Ishikawa (cell line): ENCODE measurements around the gene KLF16.

Source experiments
- CEBPB ChIP-seq: IDR thresholded peaks from 2 replicates; pipeline ENCODE4 v1.6.1; 2012
- CREB1 ChIP-seq: IDR thresholded peaks from 2 replicates; pipeline ENCODE4 v1.6.1; 2012; ENCODE audit warnings: low read depth
- EGR1 ChIP-seq: IDR thresholded peaks from 2 replicates; pipeline ENCODE4 v1.6.1; 2012
- EP300 ChIP-seq: IDR thresholded peaks from 2 replicates; pipeline ENCODE4 v1.6.1; 2012; ENCODE audit warnings: borderline replicate concordance
- FOXM1 ChIP-seq: IDR thresholded peaks from 2 replicates; pipeline ENCODE4 v1.6.1; 2012; ENCODE audit warnings: low read depth, borderline replicate concordance
- NFIC ChIP-seq: IDR thresholded peaks from 2 replicates; pipeline ENCODE4 v1.6.1; 2012
- RAD21 ChIP-seq: IDR thresholded peaks from 2 replicates; pipeline ENCODE4 v1.6.1; 2012; ENCODE audit warnings: low read depth
- TAF1 ChIP-seq: IDR thresholded peaks from 2 replicates; pipeline ENCODE4 v1.6.1; 2012; ENCODE audit warnings: low read depth, mild to moderate bottlenecking
- TCF12 ChIP-seq: IDR thresholded peaks from 2 replicates; pipeline ENCODE4 v1.6.1; 2012; ENCODE audit warnings: low read depth
- TEAD4 ChIP-seq: IDR thresholded peaks from 2 replicates; pipeline ENCODE4 v1.6.1; 2012
- YY1 ChIP-seq: IDR thresholded peaks from 2 replicates; pipeline ENCODE4 v1.6.1; 2012; ENCODE audit warnings: low read depth
- ZBTB7A ChIP-seq: IDR thresholded peaks from 2 replicates; pipeline ENCODE4 v1.6.1; 2012; ENCODE audit warnings: low read depth
- TF ChIP-seq, protein P1 (sequence below): IDR thresholded peaks from 2 replicates; pipeline ENCODE4 v1.6.1; 2012
- TF ChIP-seq, protein P2 (sequence below): IDR thresholded peaks from 2 replicates; pipeline ENCODE4 v1.6.1; 2012
- TF ChIP-seq, protein P3 (sequence below): IDR thresholded peaks from 2 replicates; pipeline ENCODE4 v1.6.1; 2012; ENCODE audit warnings: low read depth, mild to moderate bottlenecking

KLF16 gene

DNA sequence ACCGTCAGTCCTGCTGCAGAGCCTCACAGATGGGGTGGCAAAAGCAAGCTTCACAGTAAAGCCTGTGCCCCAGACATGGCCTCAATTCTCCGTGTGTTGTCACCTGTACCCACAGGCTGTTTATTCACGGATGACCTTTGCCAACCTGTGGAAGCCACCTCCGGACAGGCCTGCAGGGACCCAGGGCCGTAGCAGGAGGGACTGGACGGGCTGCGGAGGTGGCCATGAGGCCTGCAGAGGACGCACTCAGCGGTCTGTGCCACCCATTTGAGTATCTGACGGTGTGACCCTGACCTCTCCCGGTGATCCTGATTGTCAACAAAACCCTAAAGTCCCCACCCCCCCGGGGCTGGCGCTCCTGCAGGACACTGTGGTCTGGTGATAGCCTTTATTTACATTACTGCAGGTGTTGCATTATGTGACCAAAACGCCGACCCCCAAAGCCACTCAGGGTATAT, 7.8 kb upstream of the KLF16 start:
- TF ChIP-seq FOXM1 = no peak
- TF ChIP-seq EGR1 = no peak
- TF ChIP-seq, protein P1, sequence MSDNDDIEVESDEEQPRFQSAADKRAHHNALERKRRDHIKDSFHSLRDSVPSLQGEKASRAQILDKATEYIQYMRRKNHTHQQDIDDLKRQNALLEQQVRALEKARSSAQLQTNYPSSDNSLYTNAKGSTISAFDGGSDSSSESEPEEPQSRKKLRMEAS = no peak
- TF ChIP-seq, protein P2, sequence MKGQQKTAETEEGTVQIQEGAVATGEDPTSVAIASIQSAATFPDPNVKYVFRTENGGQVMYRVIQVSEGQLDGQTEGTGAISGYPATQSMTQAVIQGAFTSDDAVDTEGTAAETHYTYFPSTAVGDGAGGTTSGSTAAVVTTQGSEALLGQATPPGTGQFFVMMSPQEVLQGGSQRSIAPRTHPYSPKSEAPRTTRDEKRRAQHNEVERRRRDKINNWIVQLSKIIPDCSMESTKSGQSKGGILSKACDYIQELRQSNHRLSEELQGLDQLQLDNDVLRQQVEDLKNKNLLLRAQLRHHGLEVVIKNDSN = no peak
- TF ChIP-seq ZBTB7A = no peak
- TF ChIP-seq, protein P3, sequence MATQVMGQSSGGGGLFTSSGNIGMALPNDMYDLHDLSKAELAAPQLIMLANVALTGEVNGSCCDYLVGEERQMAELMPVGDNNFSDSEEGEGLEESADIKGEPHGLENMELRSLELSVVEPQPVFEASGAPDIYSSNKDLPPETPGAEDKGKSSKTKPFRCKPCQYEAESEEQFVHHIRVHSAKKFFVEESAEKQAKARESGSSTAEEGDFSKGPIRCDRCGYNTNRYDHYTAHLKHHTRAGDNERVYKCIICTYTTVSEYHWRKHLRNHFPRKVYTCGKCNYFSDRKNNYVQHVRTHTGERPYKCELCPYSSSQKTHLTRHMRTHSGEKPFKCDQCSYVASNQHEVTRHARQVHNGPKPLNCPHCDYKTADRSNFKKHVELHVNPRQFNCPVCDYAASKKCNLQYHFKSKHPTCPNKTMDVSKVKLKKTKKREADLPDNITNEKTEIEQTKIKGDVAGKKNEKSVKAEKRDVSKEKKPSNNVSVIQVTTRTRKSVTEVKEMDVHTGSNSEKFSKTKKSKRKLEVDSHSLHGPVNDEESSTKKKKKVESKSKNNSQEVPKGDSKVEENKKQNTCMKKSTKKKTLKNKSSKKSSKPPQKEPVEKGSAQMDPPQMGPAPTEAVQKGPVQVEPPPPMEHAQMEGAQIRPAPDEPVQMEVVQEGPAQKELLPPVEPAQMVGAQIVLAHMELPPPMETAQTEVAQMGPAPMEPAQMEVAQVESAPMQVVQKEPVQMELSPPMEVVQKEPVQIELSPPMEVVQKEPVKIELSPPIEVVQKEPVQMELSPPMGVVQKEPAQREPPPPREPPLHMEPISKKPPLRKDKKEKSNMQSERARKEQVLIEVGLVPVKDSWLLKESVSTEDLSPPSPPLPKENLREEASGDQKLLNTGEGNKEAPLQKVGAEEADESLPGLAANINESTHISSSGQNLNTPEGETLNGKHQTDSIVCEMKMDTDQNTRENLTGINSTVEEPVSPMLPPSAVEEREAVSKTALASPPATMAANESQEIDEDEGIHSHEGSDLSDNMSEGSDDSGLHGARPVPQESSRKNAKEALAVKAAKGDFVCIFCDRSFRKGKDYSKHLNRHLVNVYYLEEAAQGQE = no peak
- TF ChIP-seq TEAD4 = no peak
- no peak for TF ChIP-seq NFIC
- no peak for TF ChIP-seq EP300
- TF ChIP-seq TCF12 = no peak
- no peak for TF ChIP-seq CREB1
- TF ChIP-seq TAF1 = no peak
- TF ChIP-seq CEBPB = no peak
- no peak for TF ChIP-seq YY1
- TF ChIP-seq RAD21 = no peak

DNA sequence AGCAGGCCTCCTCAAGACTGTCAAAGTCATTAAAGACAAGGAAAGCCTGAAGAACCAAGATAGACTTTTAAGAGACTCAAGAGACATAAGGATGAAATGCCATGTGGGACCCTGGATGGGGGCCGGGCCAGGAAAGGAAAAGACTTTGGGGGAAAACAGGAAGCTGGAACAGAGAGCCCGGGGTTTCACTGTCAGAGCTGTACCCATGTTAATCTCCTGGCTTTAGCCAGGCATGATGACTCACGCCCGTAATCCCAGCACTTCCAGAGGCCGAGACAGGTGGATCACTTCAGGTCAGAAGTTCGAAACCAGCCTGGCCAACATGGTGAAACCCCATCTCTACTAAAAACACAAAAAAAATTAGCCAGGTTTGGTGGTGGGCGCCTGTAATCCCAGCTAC, 5.6 kb upstream of the KLF16 start:
- TF ChIP-seq EGR1 (no peak), FOXM1 (no peak), EP300 (no peak), CREB1 (no peak), TAF1 (no peak), TCF12 (no peak), CEBPB (no peak), RAD21 (no peak), TEAD4 (no peak), ZBTB7A (no peak), NFIC (no peak), YY1 (no peak)
- TF ChIP-seq, protein P2 = no peak
- TF ChIP-seq, protein P3 = no peak
- TF ChIP-seq, protein P1 = no peak

DNA sequence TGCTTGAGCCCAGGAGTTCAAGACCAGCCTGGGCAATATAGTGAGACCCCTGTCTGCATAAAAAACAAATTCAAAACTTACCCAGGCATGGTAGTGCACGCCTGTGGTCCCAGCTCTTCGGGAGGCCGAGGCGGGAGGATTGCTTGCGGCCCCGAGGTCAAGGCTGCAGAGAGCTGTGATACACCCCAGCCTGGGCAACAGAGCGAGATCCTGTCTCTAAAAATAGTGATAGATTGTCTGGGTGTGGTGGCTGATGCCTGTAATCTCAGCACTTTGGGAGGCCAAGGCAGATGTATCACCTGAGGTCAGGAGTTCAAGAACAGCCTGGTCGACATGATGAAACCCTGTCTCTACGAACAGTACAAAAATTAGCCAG, 4.0 kb upstream of the KLF16 start:
- TF ChIP-seq, protein P1 = no peak
- TF ChIP-seq, protein P2 = no peak
- TF ChIP-seq TEAD4 (no peak), CREB1 (no peak), EGR1 (no peak), TCF12 (no peak), EP300 (no peak), CEBPB (no peak), RAD21 (no peak), NFIC (no peak), FOXM1 (no peak), YY1 (no peak), ZBTB7A (no peak), TAF1 (no peak)
- TF ChIP-seq, protein P3 = no peak
